HG03159 (cell line): Measurements from ENCODE around the gene PDZD2.

Experiments
- ATAC-seq: cut with Tn5 transposase; IDR thresholded peaks from one replicate; pipeline ENCODE4 v1.9.1; 2021; ENCODE audit warnings: mild to moderate bottlenecking, moderate library complexity; ENCODE audit not compliant: unreplicated experiment

Gene PDZD2

GRCh38 chr5:31809050-31809870, 170.3 kb downstream of the PDZD2 start:
- ATAC-seq = no peak

GRCh38 chr5:31811210-31811609, 172.3 kb downstream of the PDZD2 start:
- ATAC-seq = no peak

GRCh38 chr5:31815376-31815775, 176.4 kb downstream of the PDZD2 start:
- ATAC-seq = no peak

- ATAC-seq = no peak
Observed at GRCh38 chr5:31819926-31820516, 181.1 kb downstream of the PDZD2 start.

GRCh38 chr5:31823472-31823871, 184.5 kb downstream of the PDZD2 start:
- no peak for ATAC-seq

GRCh38 chr5:31824869-31825517, 186.1 kb downstream of the PDZD2 start:
- no peak for ATAC-seq

- ATAC-seq = no peak
Observed at GRCh38 chr5:31825518-31826068, 186.7 kb downstream of the PDZD2 start.

GRCh38 chr5:31827867-31828266, 188.9 kb downstream of the PDZD2 start:
- no peak for ATAC-seq

GRCh38 chr5:31832966-31833365, 194.0 kb downstream of the PDZD2 start:
- no peak for ATAC-seq

GRCh38 chr5:31833710-31834109, 194.8 kb downstream of the PDZD2 start:
- ATAC-seq = no peak

- ATAC-seq = no peak
Observed at GRCh38 chr5:31844622-31845345, 205.9 kb downstream of the PDZD2 start.

- no peak for ATAC-seq
Observed at GRCh38 chr5:31845361-31845760, 206.4 kb downstream of the PDZD2 start.

- no peak for ATAC-seq
Observed at GRCh38 chr5:31846934-31847333, 208.0 kb downstream of the PDZD2 start.

GRCh38 chr5:31847354-31847753, 208.4 kb downstream of the PDZD2 start:
- ATAC-seq = no peak

- ATAC-seq = no peak
Observed at GRCh38 chr5:31850981-31851689, 212.2 kb downstream of the PDZD2 start.

- no peak for ATAC-seq
Observed at GRCh38 chr5:31853398-31854135, 214.6 kb downstream of the PDZD2 start.

- no peak for ATAC-seq
Observed at GRCh38 chr5:31854181-31855133, 215.5 kb downstream of the PDZD2 start.

GRCh38 chr5:31855134-31856040, 216.5 kb downstream of the PDZD2 start:
- no peak for ATAC-seq
